Thyroid gland (tissue), 4 donors: ENCODE data around the gene TMPRSS4. TPM values are rescaled to one million over a fixed set of nuclear protein-coding genes. Genes with fewer than 3 reads are reported as not detected.

ENCODE experiments used
- DNase-seq, 2 donors: peaks; one replicate each; pipeline ENCODE4 v3.0.0-alpha.2; 2019
- H3K27ac ChIP-seq, 3 donors: fragments of 200-600 bp; sonication (generic); 1 replicate in 2 of 3; 2 replicates in 1 of 3; pipeline ENCODE4 v1.5.1; 2016 to 2019; ENCODE audit warnings: mild to moderate bottlenecking in 1 of 3, moderate library complexity in 1 of 3
- H3K27me3 ChIP-seq: fragments of 200-600 bp; sonication (generic); one replicate; pipeline ENCODE4 v1.5.1; 2019
- H3K36me3 ChIP-seq, 2 donors: fragments of 200-600 bp; sonication (generic); one replicate each; pipeline ENCODE4 v1.5.1; 2016 to 2019
- H3K4me1 ChIP-seq, 2 donors: fragments of 200-600 bp; sonication (generic); one replicate each; pipeline ENCODE4 v1.5.1; 2017 to 2019
- H3K4me3 ChIP-seq, 3 donors: fragments of 200-600 bp; sonication (generic); replicated peaks in 1 of 3; 1 replicate in 2 of 3; 2 replicates in 1 of 3; pipeline ENCODE4 v1.5.1; 2016; ENCODE audit warnings: mild to moderate bottlenecking in 1 of 3
- H3K9me3 ChIP-seq: fragments of 200-600 bp; sonication (generic); one replicate; pipeline ENCODE4 v1.5.1; 2017
- POLR2A ChIP-seq, 2 donors: fragments of 450-650 bp; IDR thresholded peaks; one replicate each; pipeline ENCODE4 v1.6.1; 2017; ENCODE audit warnings: antibody characterized with exemption in 2 of 2, mild to moderate bottlenecking in 2 of 2, moderate library complexity in 1 of 2
- WGBS, 2 donors: methylation state at CpG; one replicate each; pipeline ENCODE4 v1.1.5; 2017; 5-methylcytosine and 5-hydroxymethylcytosine counted together
- intact Hi-C: fragments of 100-400 bp; cut with DNase I; formaldehyde crosslinking; loops from one replicate; pipeline ENCODE4 v1.15.1; 2023
- total RNA-seq, 4 donors: library from RNA; depleted of rRNA; stranded (reverse); fragments of >200 nt; gene quantifications; one replicate each; pipeline ENCODE4 v1.2.3, GENCODE V29; 2016
- TF ChIP-seq, protein P1 (sequence below), 6 experiments: fragments of 200-600 bp in 3 of 6; fragments of 450-650 bp in 3 of 6; sonication (generic) in 3 of 6; IDR thresholded peaks; one replicate each; pipeline ENCODE4 v1.5.1; 2016 to 2019; ENCODE audit warnings: antibody characterized with exemption in 6 of 6, mild to moderate bottlenecking in 2 of 6, inconsistent platforms in 1 of 6, moderate library complexity in 1 of 6

TMPRSS4 gene
- total RNA-seq, 4 donors from 2014 or later, result 0.83 to 1.5 (median 1.1) TPM; not detected in 1

DNA sequence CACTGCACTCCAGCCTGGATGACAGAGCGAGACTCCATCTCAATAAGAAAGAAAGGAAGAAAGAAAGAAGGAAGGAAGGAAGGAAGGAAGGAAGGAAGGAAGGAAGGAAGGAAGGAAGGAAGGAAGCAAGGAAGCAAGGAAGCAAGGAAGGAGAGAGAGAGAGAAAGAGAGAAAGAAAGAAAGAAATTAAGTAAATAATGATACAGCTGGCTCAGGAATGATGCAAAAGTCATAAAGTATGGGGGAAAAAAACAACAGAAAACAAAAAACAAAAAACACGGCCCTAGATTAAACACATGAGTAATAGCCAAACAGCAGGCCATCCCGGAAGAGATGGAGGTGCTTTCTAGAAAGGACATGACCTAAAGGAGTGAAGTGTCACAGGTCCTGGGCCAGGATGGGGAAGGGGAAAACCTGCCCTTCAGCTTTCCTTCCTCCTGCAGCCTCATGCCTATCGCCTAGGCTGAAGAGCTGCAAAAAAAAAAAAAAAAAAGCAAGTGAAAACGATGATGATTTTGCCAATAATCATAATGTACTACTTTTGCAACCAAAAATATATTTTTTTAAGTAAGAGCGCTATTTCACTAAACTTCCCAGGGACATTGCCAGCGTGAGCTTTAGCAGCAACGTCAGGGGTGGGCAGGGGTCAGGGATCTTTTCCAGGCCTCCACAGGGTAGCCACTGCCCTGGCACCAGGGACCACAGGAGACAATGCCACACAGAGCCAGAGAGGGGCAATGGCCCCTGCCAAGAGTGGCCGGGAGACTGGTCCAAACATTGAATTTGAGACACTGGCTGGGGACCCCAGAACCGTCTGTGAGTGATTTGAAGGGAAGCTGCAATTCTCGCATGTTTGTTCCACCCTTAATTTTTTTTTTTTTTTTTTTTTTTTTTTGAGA is 28.2 kb upstream of the TMPRSS4 start:
- H3K4me1 ChIP-seq, result no peaks in the 10 kb centered on the region
- H3K36me3 ChIP-seq, result no peaks in the 10 kb centered on the region
- 70 to 73% methylated on average over 11 of the region's 11 CpGs for WGBS, 2 donors
- intact Hi-C loops, result no loop called here
- TF ChIP-seq, protein P1, sequence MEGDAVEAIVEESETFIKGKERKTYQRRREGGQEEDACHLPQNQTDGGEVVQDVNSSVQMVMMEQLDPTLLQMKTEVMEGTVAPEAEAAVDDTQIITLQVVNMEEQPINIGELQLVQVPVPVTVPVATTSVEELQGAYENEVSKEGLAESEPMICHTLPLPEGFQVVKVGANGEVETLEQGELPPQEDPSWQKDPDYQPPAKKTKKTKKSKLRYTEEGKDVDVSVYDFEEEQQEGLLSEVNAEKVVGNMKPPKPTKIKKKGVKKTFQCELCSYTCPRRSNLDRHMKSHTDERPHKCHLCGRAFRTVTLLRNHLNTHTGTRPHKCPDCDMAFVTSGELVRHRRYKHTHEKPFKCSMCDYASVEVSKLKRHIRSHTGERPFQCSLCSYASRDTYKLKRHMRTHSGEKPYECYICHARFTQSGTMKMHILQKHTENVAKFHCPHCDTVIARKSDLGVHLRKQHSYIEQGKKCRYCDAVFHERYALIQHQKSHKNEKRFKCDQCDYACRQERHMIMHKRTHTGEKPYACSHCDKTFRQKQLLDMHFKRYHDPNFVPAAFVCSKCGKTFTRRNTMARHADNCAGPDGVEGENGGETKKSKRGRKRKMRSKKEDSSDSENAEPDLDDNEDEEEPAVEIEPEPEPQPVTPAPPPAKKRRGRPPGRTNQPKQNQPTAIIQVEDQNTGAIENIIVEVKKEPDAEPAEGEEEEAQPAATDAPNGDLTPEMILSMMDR (IDR thresholded peaks at IDR 0.05), result no peak
- no peak for TF ChIP-seq POLR2A (IDR thresholded peaks at IDR 0.05)
- no peaks in the 10 kb centered on the region for H3K27me3 ChIP-seq
- H3K4me3 ChIP-seq, result no peak overlapping the region
- DNase-seq, result no peak
- no peak overlapping the region for H3K27ac ChIP-seq
- H3K9me3 ChIP-seq, result no peaks in the 10 kb centered on the region

DNA sequence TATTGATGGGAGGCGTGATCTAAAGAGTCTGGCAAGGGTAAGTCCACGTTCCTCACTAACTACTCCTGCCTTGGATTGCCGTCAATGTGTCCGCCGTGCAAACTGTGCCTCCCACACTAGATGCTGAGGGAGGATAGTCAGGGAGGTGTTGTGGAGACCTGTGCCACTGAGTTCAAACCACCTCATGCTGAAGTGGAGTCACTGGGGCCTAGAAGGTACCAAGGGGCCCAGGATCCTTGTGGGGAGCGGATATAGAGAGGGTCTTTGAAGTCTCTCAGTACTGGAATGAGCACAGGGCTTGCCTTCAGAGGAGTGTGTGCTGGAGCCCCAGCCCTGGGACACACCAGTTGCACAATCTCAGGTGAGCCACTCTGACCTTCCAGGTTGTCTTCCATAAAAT is 27.1 kb upstream of the TMPRSS4 start:
- no peak overlapping the region for H3K4me3 ChIP-seq
- TF ChIP-seq POLR2A (IDR thresholded peaks at IDR 0.05), result no peak
- TF ChIP-seq, protein P1 (IDR thresholded peaks at IDR 0.05), result no peak
- no peaks in the 10 kb centered on the region for H3K36me3 ChIP-seq
- H3K9me3 ChIP-seq, result no peaks in the 10 kb centered on the region
- H3K27me3 ChIP-seq, result no peaks in the 10 kb centered on the region
- H3K27ac ChIP-seq, result no peak overlapping the region
- intact Hi-C loops, result loop anchor here (5.0 kb wide), 3 partner anchors 102 to 622 kb away; no protein-coding TSS in a partner anchor
- DNase-seq, result no peak
- H3K4me1 ChIP-seq, result no peaks in the 10 kb centered on the region
- 92 to 95% methylated on average over 6 of the region's 6 CpGs for WGBS, 2 donors

- TF ChIP-seq, protein P1 (IDR thresholded peaks at IDR 0.05), result no peak
- no peak for TF ChIP-seq POLR2A (IDR thresholded peaks at IDR 0.05)
- no peaks in the 10 kb centered on the region for H3K27me3 ChIP-seq
- 96% methylated on average over 6 to 7 of the region's 7 CpGs for WGBS, 2 donors
- H3K4me1 ChIP-seq, result no peaks in the 10 kb centered on the region
- intact Hi-C loops, result loop anchor here (5.0 kb wide), 3 partner anchors 103 to 623 kb away; no protein-coding TSS in a partner anchor
- H3K36me3 ChIP-seq, result no peaks in the 10 kb centered on the region
- no peaks in the 10 kb centered on the region for H3K9me3 ChIP-seq
- H3K4me3 ChIP-seq, result no peak overlapping the region
- no peak for DNase-seq
- H3K27ac ChIP-seq, result no peak overlapping the region
Measured at GRCh38 chr11:118050208-118050891, 26.5 kb upstream of the TMPRSS4 start.

DNA sequence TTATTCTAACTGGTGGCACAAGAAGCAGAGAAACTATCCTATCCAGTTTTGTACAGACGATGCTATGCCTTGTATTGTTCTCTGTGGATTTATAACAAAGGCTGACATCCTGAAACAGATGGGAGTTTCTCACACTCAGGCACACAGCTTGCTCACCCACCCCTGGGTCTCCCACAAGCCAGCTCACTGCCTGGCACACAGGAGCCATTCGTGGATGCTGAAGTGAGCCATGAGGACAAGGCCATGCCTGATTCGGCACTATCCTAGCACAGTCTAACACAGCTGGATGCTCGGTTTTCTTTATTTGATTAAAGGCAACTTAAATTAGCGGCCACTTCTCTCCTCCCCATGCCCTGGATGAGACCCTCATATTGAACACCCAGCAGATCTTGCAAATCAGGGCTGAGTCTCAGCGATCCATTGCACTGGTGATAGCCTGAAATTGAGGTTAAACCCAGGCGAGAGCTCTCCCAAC is 25.7 kb upstream of the TMPRSS4 start:
- no peaks in the 10 kb centered on the region for H3K36me3 ChIP-seq
- intact Hi-C loops, result loop anchor here (5.0 kb wide), 3 partner anchors 104 to 624 kb away; no protein-coding TSS in a partner anchor
- 67 to 72% methylated on average over 7 of the region's 7 CpGs for WGBS, 2 donors
- H3K27ac ChIP-seq, result no peak overlapping the region
- no peaks in the 10 kb centered on the region for H3K27me3 ChIP-seq
- H3K4me3 ChIP-seq, result no peak overlapping the region
- DNase-seq, result no peak
- H3K9me3 ChIP-seq, result no peaks in the 10 kb centered on the region
- TF ChIP-seq, protein P1 (IDR thresholded peaks at IDR 0.05), result no peak
- no peak for TF ChIP-seq POLR2A (IDR thresholded peaks at IDR 0.05)
- H3K4me1 ChIP-seq, result no peaks in the 10 kb centered on the region
